HG03060 (cell line): Measurements from ENCODE around the gene ZBTB18.
"Not testable (repeated sequence)": the region's sequence is repeated elsewhere in the genome, so short reads cannot be mapped to it uniquely, and the experiment has no call there.

Source experiments
- ATAC-seq: cut with Tn5 transposase; IDR thresholded peaks from one replicate; pipeline ENCODE4 v1.9.1; 2021; ENCODE audit warnings: low read depth, moderate number of reproducible peaks; ENCODE audit not compliant: unreplicated experiment

The ZBTB18 gene

DNA sequence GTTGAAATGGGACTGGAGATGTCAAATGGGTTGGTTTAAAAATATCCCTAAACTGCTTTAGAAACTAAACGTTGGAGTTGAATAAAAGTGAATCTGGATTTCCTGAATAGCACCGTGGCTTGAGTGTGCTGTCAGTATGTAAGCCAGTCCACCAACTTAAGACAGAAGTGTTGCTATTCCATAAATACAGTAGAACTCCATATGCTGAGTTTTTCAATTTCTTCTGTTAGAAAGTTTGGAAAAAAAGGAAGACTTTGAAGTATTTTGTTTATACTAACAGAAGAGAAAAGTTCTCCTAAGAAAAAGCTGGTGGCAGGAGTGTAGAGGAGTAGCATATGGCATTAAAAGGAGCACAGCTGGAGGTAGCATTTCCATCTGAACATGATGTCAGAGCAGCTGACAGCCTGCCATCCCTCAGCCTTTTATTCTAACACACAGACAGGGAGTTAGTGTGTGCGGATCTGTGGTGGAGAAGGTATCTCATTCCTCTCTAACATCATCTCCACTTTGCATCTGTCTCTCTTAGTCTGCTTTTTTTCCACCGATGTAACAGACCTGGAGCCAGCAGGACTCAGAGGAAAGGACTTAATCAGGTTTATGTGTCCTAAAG lies at the start of gene ZBTB18:
Gene ZBTB18 (plus strand): TSS at position 449 of the 610 bp plus-strand sequence. CDS start 149 bp downstream, at position 598.
- ATAC-seq: no peak

DNA sequence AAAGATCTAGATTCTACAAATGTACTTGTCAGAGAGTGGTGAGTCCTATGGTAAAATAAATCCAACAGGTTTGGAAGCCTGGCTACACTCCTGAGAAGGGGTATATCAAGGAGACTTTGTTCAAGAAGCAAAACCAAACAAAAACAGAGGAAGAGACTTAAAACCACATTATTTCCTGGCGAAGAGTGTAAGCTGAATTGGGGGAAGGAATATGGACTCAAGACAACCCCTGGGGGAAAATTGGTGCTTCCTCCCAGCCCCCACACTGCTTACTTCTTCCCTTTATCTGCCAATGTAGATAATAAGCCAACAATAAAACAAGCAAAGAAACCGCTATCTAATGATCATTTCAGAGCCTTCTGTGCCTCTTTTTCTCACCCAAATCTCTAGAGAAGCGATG lies 48.4 kb upstream of the ZBTB18 start:
- no peak for ATAC-seq

DNA sequence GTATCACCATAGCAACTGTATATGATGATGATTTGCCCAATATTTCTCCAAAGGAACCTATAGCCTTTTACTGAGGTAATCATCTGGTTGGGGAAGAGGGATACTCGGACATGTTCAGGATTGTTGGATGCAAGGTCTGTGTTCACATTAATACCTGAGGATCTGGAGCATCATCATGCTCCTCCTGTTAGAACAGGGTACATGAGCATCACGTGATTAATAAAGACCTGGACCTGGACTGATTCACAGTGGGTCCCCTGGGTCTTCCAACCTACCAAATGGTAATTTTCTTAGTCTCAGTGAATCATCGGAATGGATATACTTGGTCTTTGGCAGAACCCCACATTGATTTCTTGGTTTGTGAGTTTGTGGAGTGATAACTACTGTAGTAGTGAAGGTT lies 45.6 kb upstream of the ZBTB18 start:
- ATAC-seq: no peak

DNA sequence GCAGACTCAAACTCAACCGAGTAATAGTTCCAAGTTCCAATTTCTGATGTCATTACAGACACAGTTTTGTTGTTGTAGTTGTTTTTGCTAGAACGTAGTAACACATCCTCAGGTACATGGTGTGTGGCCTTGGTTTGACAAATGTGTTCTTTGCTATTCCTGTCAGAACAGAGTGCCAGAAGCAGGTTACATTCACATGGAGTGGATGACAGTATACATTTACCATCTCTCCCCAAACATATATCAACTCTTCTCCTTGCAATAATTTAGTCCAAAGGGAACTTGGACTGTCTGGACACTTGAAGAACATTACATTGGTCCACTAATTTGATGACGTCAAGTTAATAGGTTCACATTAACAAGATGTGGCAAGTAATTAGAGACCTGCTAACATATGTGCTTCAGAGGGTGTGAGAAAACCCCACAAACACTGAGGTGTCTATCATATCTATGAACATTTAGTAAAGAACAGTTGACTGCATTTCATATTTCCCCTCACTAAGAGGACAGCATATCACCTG lies 44.6 kb upstream of the ZBTB18 start:
- no peak for ATAC-seq

DNA sequence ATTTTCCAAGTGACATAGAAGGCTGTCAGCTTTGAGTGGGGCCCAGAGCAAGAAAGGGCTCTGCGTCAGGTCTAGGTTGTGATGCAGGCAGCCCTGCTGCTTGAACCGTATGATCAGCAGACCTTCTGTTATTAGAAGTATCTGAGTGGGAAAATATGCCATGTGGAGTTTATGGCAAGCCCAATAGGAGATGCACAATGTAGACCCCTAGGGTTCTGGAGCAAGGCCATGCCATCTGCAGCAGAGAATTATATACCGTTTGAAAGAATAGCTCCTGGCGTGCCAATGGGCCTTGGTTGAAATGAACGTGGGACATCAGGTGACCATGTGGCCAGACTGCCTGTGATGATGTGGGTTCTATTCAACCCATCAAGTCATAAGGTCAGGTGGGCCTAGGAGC lies 44.1 kb upstream of the ZBTB18 start:
- no peak for ATAC-seq

DNA sequence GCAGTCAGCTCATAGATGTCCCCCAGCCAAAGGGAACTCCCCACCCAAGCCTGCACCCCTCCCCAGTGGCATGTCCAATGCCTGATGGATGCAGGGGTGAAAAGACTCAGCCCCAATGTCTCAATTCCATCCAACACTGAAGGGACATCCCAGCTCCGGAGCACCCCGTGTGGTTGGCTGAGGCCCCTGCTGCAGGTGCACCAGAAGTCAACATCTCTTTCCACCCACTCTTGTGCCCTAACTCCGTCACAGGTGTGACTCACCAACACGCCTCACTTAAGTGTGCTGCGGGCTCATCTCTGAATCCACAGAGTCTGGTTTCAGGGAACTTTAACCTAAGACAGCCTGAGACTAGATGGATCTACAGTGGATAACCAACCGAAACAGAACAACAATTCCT lies 40.9 kb upstream of the ZBTB18 start:
- no peak for ATAC-seq

DNA sequence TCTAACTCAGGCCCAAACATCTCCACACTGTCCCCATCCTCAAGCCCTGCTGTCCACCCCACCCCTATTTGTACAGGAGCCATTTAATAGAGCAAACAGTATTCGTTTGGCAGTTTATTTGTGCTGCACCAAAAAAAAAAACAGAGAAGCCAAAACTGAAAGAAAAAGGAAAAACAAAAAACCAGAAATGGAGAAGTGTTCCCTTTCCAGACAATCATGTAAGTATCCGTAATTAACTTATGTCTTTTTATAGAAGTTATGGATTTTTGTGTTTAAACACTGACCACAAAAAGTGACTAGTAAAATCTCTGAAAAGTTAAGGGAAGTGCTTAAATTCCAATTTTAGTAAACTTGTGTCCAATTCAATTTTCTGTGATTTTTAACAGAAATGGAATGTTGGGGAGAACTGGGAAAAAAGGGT lies 40.4 kb upstream of the ZBTB18 start:
- no peak for ATAC-seq

DNA sequence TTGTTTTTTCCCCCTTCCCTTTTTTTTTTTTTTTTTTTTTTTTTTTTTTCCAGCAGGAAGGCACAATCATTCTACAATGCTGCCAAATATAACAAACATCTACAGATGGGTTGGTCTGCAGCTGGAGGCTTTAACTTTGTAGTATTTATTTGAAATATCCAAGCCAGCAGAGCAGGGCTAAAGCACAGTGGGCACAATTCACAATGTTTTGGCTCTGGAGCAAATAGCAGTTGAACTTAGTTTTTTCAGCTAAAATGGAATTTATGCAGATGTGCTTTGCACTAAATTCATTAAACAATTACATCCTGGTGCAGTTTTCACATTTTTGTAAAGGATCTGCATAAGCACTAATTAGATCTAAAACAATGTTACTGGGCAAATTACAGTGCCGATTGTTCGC lies 39.8 kb upstream of the ZBTB18 start:
- ATAC-seq: no peak

DNA sequence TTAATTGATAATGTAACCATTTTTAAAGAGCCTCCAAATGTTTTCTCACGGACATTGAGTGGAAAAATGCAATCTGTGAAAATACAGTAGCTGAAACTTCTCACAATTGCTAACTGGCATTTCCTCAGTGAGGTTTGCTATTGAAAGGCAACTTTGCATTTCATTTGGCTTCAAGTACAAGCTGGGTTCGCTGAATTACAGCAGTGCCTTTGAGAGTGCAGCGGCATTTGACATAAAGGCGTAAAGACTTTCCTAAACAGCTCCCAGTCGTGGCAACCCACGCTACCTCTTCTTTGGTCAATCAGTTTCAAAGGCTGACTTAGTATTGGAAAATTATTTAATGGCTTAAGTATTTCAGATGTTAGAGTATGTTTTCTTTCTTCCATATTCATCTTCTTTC lies 39.3 kb upstream of the ZBTB18 start:
- ATAC-seq: no peak

DNA sequence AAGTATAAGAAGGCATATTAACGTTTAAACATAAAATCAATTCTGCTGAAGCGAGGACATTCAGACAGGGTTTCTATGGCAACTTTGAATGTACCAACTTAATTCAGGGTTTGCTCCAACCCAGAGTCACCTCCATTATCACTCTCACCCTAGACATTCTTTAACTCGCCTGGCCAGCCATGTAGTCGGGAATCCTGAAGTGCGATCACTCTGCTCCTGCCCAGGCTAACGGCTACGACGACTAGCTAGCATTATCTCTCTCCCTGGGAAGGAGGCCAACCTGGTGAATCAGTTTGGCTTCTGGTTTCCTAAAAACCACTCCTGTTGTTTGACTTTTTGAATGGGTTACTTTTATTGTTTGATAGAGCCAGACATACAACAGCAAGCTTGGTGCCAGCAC lies 38.9 kb upstream of the ZBTB18 start:
- no peak for ATAC-seq

DNA sequence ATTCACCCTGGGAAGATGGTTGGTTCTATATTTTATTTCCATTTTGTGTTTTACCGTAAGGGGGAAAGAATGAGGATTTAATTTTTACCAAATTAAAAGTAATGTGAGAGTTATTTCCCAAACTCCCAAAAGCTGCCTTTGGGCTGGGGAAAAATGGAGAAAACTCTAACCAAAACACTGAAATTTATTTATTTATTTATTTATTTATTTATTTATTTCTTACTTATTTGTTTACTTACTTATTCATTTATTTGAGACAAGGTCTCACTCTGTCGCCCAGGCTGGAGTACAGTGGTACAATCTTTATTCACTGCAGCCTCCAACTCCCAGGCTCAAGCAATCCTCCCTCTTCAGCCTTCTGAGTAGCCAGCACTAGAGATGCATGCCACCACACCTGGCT lies 38.0 kb upstream of the ZBTB18 start:
- no peak for ATAC-seq

DNA sequence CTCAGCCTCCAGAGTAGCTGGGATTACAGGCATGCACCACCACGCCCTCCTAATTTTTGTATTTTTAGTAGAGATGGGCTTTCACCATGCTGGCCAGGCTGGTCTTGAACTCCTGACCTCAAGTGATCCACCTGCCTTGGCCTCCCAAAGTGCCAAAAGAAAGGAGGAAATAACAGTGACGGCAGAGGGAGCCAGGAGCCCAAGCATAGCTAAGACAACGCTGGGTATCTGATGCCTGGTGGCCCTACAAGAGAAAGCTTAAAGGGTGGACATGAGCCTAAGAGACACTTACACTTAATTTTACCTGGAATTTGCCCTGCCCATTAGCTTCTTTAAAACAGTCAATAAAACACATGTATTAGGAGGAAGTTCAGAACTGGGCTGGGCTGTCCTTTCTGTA lies 36.2 kb upstream of the ZBTB18 start:
- ATAC-seq: not testable (repeated sequence)

DNA sequence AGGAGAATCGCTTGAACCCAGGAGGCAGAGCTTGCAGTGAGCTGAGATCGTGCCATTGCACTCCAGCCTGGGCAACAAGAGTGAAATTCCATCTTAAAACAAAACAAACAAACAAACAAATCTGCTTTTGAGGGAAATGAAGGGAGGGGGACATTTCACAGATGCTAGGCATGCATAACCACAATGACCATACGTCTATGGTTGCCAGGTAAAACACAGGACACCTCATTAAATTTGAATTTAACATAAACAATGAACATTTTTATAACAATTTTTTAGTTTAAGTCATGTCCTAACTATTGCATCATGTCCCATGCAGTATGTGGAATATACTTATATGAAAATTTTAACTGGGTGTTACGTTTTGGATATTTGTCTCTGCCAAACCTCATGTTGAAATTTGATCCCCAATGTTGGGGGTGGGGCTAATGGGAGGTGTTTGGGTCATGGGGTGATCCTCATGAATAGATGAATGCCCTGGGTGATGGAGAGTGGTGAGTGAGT lies 31.0 kb upstream of the ZBTB18 start:
- no peak for ATAC-seq

DNA sequence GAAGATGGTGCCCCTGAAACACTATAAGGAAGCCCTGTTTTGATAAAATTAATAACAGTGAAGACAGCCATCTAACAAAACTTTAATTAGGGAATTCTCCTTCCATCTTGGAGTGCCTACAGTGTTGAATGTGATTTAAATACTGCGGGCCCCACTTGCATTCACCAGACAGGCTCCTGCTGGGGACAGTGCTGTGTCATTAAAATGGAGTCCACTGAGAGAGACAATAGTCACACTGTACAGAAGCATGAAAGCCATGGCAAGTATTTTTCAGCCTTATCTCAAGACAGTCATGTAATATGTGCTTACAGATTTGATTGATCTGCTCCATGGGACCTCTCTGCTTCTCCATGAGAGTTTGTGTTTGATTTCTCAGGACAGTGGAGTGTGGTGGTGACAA lies 29.7 kb upstream of the ZBTB18 start:
- no peak for ATAC-seq

DNA sequence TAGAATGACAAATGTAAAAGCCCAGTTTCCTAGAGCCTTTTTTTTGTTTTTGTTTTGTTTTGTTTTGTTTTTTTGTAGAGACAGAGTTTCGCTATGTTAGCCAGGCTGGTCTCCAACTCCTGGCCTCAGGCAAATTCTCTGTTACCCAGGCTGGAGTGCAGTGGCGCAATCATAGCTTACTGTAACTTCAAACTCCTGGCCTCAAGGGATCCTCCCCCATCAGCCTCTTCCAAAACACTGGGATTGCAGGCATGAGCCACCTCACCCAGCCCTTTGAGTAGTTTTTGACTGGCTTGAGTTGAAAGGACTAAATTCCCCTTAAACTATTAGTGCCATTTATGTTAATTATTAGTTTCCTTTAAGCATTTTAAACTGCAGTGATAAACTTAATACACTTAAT lies 28.8 kb upstream of the ZBTB18 start:
- ATAC-seq: no peak

DNA sequence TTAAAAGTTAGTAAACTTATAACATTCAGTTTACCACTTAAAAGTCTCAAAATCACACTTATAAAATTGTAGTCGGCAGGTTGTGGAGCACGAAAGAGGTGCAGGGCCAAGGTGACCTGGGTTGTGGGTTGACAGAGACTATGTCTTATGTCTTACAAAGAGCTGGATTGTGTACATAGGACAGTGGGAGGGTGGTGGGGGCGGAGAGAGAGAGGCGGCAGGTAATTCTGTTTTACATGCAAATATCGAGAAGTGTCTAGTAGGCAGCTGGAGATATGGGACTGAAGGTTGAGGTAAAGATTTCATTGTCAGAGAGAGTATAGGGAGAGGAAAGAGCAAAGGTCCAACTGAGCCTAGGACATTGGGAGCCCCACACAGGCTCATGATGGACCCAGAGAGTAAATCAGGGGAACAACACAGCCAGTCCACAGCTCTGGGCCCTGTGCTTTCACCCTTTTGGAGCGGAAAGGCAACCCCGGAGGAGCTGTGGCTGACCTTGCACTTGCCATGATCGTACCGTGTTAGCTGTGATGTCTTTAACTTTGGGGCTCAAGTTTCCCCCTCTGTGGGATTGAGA lies 28.1 kb upstream of the ZBTB18 start:
- ATAC-seq: no peak

DNA sequence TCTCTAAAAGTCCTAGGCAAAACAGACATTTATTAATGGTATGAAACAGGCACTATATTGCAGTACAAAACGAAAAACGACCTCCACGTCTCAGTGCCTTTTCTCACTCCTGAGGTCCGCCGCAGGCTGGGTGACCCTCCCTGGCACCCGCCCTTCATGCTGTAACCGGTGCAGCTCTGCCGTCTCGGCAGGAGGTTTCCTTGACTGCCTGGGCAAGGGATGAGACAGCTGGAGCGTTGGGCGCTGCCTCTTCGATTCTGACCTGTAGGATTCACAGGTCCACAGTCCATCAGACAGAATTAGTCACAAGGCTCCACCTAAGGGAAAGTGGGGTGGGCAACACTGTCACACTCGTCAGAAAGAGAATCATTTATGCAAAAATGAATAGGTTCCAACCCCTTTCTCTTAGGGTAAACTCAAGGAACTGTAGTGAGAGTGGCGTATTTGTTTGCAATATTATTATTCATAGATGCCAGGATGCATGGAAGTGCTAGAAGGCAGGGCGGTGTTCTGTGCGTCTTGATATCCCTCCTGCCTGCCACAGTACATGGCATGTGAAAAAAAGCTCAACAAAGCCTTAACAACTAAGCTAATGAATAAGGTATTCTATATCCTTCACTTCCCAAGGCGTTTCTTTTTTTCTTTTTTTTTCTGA lies 23.5 kb upstream of the ZBTB18 start:
- ATAC-seq: no peak

DNA sequence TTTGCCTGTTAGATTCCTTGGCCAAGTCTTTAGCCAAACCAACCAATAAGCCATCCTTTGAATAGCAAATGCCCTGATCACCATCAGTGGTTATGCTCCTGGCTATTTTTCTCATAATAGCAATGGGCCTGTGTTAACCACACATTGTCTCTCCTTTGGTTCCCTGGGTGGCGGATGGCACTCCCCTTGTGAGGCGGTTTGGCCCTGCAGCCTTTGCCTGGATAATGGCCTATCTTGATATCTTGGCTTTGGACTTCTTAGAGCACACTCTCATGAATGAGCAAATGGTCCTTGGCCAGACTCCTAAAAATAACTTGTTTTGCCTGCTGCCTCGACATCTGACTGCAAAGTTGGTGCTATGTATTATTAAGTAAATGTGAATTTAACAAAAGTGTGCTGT lies 22.4 kb upstream of the ZBTB18 start:
- ATAC-seq: no peak

DNA sequence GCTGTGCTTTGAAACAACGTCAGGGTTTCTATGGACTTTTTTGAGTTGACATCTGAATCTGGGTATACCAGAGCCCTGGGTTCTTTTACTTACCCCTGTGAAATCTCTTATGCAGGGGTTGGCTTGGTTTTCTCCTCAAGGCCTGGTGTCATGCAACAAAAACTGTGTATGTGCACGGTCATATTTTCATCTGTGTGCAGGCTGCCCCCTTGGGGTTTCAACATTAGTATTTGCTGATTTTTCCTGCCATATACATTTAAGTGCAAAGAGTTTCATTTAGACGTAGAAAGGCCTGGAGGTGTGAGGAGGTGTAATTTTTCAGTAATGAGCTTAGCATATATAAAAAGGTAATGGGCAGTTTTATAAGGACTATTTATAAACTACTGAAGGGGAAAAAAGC lies 22.0 kb upstream of the ZBTB18 start:
- no peak for ATAC-seq

DNA sequence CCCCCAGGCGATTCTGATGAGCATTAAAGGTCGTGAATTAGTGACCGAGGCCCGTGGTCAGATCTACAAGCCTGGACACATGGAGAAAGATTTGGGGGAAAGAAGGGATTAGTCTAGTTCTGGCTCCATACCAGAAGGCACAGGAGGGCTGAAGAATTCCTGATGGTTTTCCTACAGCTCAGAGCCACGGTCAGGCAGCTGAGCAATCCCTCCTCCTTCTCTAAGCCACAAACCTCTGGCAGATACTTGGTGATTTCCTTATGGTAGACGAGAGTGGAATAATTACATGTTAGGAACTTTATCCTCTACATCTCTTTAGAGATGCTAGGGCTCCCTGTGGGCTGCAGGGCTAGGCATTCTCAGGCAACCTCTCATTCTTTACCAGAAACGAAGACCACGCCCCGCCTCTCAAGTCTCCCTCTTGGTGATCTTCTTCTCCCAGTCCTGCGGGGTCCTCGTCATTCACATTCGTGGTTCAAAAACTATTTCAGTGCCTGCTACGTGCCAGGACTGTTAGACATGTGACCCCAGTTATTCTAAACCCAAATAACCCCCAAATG lies 20.5 kb upstream of the ZBTB18 start:
- ATAC-seq: no peak

DNA sequence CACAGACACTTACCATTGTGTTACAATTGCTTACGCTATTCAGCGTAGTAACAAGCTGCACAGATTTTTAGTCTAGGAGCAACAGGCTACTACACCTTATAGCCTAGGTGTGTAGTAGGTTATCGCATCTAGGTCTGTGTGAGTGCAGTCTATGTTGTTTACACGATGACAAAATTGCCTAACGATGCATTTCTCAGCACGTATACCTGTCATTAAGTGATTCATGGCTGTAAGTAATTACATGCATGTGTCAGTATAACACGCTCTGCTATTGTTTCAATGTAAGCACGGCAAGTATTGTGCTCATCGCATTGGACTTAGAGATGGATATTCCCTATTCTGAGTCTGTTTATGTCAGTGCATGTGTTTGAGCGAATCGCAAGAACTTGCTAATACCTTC lies 15.7 kb upstream of the ZBTB18 start:
- ATAC-seq: no peak

DNA sequence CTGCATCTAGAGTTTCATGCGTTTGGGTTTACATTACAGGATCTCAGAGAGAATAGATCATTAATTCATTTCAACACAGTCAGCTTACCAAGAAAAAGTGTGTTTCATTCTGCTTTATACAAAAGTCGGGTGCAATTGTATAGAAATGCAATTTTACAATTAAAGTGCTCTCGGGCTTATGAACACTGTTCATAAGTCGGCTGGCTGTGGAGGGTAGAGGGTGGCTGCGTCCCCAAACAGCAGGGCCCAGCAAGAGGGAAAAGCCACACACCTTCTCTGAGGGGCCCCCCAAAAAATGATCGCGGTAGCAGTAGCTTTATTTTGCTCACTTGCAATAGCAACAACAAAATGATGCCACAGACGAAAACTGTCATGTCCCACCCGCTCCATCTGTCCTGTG lies 13.8 kb upstream of the ZBTB18 start:
- ATAC-seq: no peak
